Measurements from ENCODE around the gene ACTN4. TPM values are rescaled to one million over a fixed set of nuclear protein-coding genes. Genes with fewer than 3 reads are reported as not detected.

The ACTN4 gene
- polyA plus RNA-seq, 2 of the 4 experiments (the other 2 are of a cell fraction) = 605 to 967 TPM

- no peak for TF ChIP-seq REST (IDR thresholded peaks at IDR 0.05)
- 0 out of 2 replicates have a peak, but pooled peaks have one; percentile 58 for TF ChIP-seq FOXS1 (CRISPR knock-in tag; IDR thresholded peaks at IDR 0.05)
- TF ChIP-seq HES2 (IDR thresholded peaks at IDR 0.05) = no peak
- TF ChIP-seq ZNF302 (CRISPR knock-in tag; IDR thresholded peaks at IDR 0.05) = no peak
- TF ChIP-seq EP300 (IDR thresholded peaks at IDR 0.05) = no peak
- no peak for TF ChIP-seq EHMT2 (IDR thresholded peaks at IDR 0.05; ENCODE audit: low read depth)
- TF ChIP-seq NR3C1 (IDR thresholded peaks at IDR 0.05) = no peak
- no peak; the same call in 1 of the 2 replicates for TF ChIP-seq HOXB13 (CRISPR knock-in tag; IDR thresholded peaks at IDR 0.05; ENCODE audit: low read depth)
- TF ChIP-seq BHLHE40 (IDR thresholded peaks at IDR 0.05; ENCODE audit: low read depth, low read length) = no peak
- peak; percentile 43 for TF ChIP-seq CTCF (IDR thresholded peaks at IDR 0.05)
- no peak for TF ChIP-seq JUNB (IDR thresholded peaks at IDR 0.05)
- no peak for TF ChIP-seq CBX8 (IDR thresholded peaks at IDR 0.05)
- TF ChIP-seq TP53 (CRISPR knock-in tag; IDR thresholded peaks at IDR 0.05) = peak; percentile 67; the same call in 1 of the 2 replicates
- no peak for TF ChIP-seq RNF2 (IDR thresholded peaks at IDR 0.05; ENCODE audit: borderline replicate concordance, low read depth)
- TF ChIP-seq HEYL (CRISPR knock-in tag; IDR thresholded peaks at IDR 0.05) = peak; percentile 22; the same call in 1 of the 2 replicates
- no peak for TF ChIP-seq MAFK (IDR thresholded peaks at IDR 0.05; ENCODE audit: partially characterized antibody)
- TF ChIP-seq SMC3 (IDR thresholded peaks at IDR 0.05) = peak; percentile 37
- no peak; the same call in 1 of the 2 replicates for TF ChIP-seq TFCP2L1 (CRISPR knock-in tag; IDR thresholded peaks at IDR 0.05)
- TF ChIP-seq POLR2A (IDR thresholded peaks at IDR 0.05; ENCODE audit: low read length) = no peak
- no peak for TF ChIP-seq BCL3 (IDR thresholded peaks at IDR 0.05)
- TF ChIP-seq ESRRA (IDR thresholded peaks at IDR 0.05; ENCODE audit: borderline replicate concordance, low read length) = no peak
- no peak for TF ChIP-seq HDAC2 (IDR thresholded peaks at IDR 0.05)
- TF ChIP-seq RAD21 (conservative IDR thresholded peaks at IDR 0.05 in 1 of 2, IDR thresholded peaks at IDR 0.05 in 1 of 2) = peak in 1 of 2 experiments; percentile 41; a peak in 3 of 5 replicates
- no peak for TF ChIP-seq CHD2 (IDR thresholded peaks at IDR 0.05; ENCODE audit: low read length, partially characterized antibody)
- TF ChIP-seq HOXA7 (CRISPR knock-in tag; IDR thresholded peaks at IDR 0.05) = no peak; the same call in 1 of the 2 replicates
- TF ChIP-seq FOSL2 (IDR thresholded peaks at IDR 0.05) = no peak
- no peak for TF ChIP-seq FOSL2 (CRISPR knock-in tag; IDR thresholded peaks at IDR 0.05)
- no peak for TF ChIP-seq SREBF2 (IDR thresholded peaks at IDR 0.05)
Observed at GRCh38 chr19:38685666-38686529, 38.4 kb downstream of the ACTN4 start (continued).
